BLaER1 treated with 17β-estradiol and CSF1 and Interleukin-3, amounts not matched to agents 10 nM and 100 nM (cell line): ENCODE measurements around the gene CNOT6.
A peak's percentile ranks its signal among the peaks of the same experiment; 100 is the strongest.

ENCODE experiments used
- H3K27ac ChIP-seq, 11 experiments: shearing (Covaris generic); formaldehyde crosslinking; 2 replicates each; pipeline ENCODE4 v1.8.1; 2022
- H3K27me3 ChIP-seq, 11 experiments: shearing (Covaris generic); formaldehyde crosslinking; 2 replicates each; pipeline ENCODE4 v1.8.1; 2022
- H3K36me3 ChIP-seq, 11 experiments: shearing (Covaris generic); formaldehyde crosslinking; 2 replicates each; pipeline ENCODE4 v1.8.1; 2022
- H3K4me1 ChIP-seq, 10 experiments: shearing (Covaris generic); formaldehyde crosslinking; 2 replicates each; pipeline ENCODE4 v1.8.1; 2022
- H3K4me2 ChIP-seq, 11 experiments: shearing (Covaris generic); formaldehyde crosslinking; 2 replicates each; pipeline ENCODE4 v1.8.1; 2022
- H3K4me3 ChIP-seq, 10 experiments: shearing (Covaris generic); formaldehyde crosslinking; 2 replicates each; pipeline ENCODE4 v1.8.1; 2022
- H3K9ac ChIP-seq, 11 experiments: shearing (Covaris generic); formaldehyde crosslinking; 2 replicates each; pipeline ENCODE4 v1.8.1; 2022
- H3K9me3 ChIP-seq, 11 experiments: shearing (Covaris generic); formaldehyde crosslinking; replicated peaks in 1 of 11; 2 replicates each; pipeline ENCODE4 v1.8.1; 2022
- H4K20me1 ChIP-seq, 11 experiments: shearing (Covaris generic); formaldehyde crosslinking; 2 replicates each; pipeline ENCODE4 v1.8.1; 2022
- Cebpa-rat ChIP-seq, 11 experiments: shearing (Covaris generic); IDR thresholded peaks; 2 replicates each; pipeline ENCODE4 v1.8.1; 2022

The CNOT6 gene

DNA sequence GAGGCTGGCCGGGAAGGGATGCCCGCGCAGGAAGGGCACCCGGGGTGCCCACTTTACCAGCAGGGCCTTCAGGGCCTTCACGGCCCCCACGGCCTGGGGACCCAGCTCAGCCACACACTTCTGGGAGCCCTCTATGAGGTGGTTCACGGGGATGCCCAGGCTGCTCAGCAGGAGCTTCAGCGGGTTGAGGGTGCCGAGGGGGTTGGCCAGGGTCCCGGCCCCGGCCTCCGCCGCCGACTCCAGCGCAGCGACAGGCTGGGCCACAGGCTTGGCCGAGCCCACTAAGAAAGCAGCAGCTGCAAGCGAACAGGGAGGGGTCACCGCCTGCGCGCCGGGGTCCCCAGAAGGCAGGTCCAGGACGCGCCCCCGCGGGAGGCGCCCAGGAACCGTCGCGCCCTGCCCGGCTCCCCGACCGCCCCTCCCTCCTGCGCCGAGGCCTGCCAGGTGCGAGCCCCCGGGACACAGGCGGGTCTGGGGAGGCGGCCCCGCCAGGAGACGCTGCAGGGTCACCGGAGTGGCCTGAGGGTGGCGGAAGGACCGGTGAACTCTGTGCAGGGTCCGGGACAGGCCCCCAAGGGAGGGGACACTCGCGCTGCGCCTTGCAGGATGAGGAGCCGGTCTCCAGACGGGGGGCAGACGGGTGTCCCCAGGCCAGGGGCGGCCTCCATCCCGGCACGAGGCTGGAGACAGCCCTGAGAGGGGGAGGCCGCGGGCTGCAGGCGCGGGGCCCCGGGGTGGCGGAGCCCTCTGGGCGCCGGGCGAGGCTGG is 96.5 kb downstream of the CNOT6 start:
- H3K9ac ChIP-seq, result no peak overlapping the region

DNA sequence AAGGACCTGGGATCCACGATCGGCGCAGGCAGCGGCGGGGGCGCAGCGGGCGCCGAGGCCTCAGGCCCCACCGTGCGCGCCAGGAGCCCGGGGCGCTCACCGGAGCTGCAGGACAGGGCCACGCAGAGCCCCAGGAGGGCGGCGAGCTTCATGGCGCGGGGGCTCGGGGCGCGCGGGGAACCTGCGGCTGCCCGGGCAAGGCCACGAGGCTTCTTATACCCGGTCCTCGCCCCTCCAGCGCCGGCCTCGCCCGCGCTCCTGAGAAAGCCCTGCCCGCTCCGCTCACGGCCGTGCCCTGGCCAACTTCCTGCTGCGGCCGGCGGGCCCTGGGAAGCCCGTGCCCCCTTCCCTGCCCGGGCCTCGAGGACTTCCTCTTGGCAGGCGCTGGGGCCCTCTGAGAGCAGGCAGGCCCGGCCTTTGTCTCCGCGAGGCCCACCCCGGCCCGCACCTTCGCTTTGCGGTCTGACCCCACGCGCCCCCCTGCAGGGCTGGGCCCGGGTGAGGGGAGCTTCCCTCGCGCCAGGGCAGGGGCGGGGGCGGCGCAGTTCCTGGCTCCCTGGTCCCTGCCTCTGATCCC is 97.2 kb downstream of the CNOT6 start, which contains the start of gene SCGB3A1:
Gene SCGB3A1 (minus strand): TSS at position 189 of the 577 bp plus-strand sequence. CDS start 37 bp downstream, at position 152.
- no peak within 1 kb of the TSS; a peak in 1 of 20 replicates for H3K4me3 ChIP-seq
- no peak within 1 kb of the TSS for H3K9ac ChIP-seq
- no peaks in the 10 kb centered on the region for H3K36me3 ChIP-seq
- peaks cover 0 to 21% (median 0%) of the 10 kb centered on the region in 11 experiments; a peak in 7 of 22 replicates for H4K20me1 ChIP-seq
- no peak within 1 kb of the TSS for H3K27ac ChIP-seq
- peak within 1 kb of the TSS in 7 of 11 experiments; percentile 15 to 61 (median 30); a peak in 9 of 22 replicates for H3K4me2 ChIP-seq
- H3K9me3 ChIP-seq, result no peaks in the 10 kb centered on the region
- peaks cover 4 to 25% (median 10%) of the 10 kb centered on the region in 10 experiments; a peak in 19 of 20 replicates for H3K4me1 ChIP-seq
- H3K27me3 ChIP-seq, result peaks cover 41 to 58% (median 50%) of the 10 kb centered on the region in 11 experiments
- no peak for TF ChIP-seq Cebpa-rat (IDR thresholded peaks at IDR 0.05)

More for the DNA sequence above, 96.5 kb downstream of the CNOT6 start:
- TF ChIP-seq Cebpa-rat (IDR thresholded peaks at IDR 0.05), result no peak
- Histone ChIP-seq H3K9me3 (no peaks in the 10 kb centered on the region), H3K27me3 (peaks cover 41 to 58% (median 50%) of the 10 kb centered on the region in 11 experiments), H3K27ac (no peak overlapping the region), H3K4me2 (peak overlapping the region in 5 of 11 experiments; percentile 27 to 61 (median 51); a peak in 9 of 22 replicates), H4K20me1 (peaks cover 0 to 21% (median 0%) of the 10 kb centered on the region in 11 experiments; a peak in 7 of 22 replicates), H3K36me3 (no peaks in the 10 kb centered on the region), H3K4me1 (peaks cover 0 to 25% (median 7%) of the 10 kb centered on the region in 10 experiments; a peak in 10 of 20 replicates), H3K4me3 (no peak overlapping the region; a peak in 1 of 20 replicates)

DNA sequence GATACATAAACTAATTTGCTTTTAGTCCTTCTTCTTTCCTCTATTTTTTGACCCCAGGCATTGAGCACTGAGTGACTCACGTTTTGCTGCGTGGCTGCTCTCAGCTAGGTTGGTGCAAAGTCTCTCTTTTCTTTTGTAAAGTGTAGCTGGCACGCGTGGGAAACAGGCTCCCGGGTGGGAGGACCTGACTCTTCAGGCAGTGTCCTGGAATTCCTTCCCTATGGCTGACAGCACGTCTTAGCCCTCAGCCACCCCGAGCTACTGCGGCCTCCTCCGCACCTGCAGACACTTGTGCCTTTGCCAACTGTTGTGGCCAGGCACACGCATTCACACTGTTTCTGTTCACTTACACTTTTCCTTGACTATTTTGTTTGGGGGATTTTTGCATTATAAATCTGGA is 98.0 kb downstream of the CNOT6 start:
- Histone ChIP-seq H3K9me3 (no peaks in the 10 kb centered on the region), H3K4me3 (no peak overlapping the region), H3K27ac (no peak overlapping the region), H3K4me1 (peaks cover 9 to 31% (median 15%) of the 10 kb centered on the region in 10 experiments), H3K9ac (no peak overlapping the region), H4K20me1 (peaks cover 0 to 21% (median 0%) of the 10 kb centered on the region in 11 experiments; a peak in 7 of 22 replicates), H3K4me2 (no peak overlapping the region), H3K36me3 (no peaks in the 10 kb centered on the region), H3K27me3 (peaks cover 41 to 58% (median 50%) of the 10 kb centered on the region in 11 experiments)
- no peak for TF ChIP-seq Cebpa-rat (IDR thresholded peaks at IDR 0.05)

DNA sequence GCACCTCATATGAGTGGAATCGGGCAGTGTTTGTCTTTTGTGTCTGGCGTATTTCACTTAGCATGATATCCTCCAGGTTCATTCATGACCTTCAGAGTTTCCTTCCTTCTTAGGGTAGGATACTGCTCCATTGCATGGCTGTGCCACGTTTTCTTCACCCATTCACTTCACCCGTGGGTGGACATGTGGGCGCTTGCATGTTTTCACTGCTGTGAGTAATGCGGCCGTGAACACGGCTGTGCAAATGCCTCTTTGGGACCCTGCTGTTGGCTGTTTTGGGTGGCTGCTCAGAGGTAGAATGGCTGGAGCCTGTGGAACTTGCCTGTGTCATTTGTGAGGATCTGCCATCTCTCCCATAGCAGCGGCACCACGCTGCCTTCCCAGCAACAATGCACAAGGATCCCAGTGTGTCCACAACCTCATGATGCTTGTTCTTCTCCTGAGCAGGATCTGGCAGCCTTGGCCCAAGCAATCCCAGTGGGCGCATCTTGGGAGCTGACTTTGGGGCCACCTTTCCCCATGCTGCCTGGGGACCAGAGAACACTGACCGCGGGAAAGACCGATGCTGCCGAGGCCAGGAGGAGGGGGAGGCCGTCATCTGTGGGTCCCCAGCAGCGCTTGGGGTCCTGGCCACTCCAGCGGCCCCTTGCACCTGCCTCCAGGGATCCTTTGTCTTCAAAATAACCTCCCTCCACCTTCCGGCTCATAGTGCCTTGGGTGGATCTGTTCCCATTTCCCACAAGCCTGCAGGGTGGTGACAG is 99.4 kb downstream of the CNOT6 start:
- H3K4me3 ChIP-seq, result no peak overlapping the region
- H3K4me1 ChIP-seq, result peaks cover 9 to 32% (median 26%) of the 10 kb centered on the region in 10 experiments; a peak in 19 of 20 replicates
- no peaks in the 10 kb centered on the region for H3K36me3 ChIP-seq
- no peak overlapping the region for H3K9ac ChIP-seq
- TF ChIP-seq Cebpa-rat (IDR thresholded peaks at IDR 0.05), result no peak
- H3K27me3 ChIP-seq, result peaks cover 41 to 53% (median 48%) of the 10 kb centered on the region in 11 experiments
- no peak overlapping the region for H3K4me2 ChIP-seq
- H3K9me3 ChIP-seq, result no peaks in the 10 kb centered on the region
- no peak overlapping the region for H3K27ac ChIP-seq
- H4K20me1 ChIP-seq, result peaks cover 0 to 21% (median 0%) of the 10 kb centered on the region in 11 experiments; a peak in 7 of 22 replicates

DNA sequence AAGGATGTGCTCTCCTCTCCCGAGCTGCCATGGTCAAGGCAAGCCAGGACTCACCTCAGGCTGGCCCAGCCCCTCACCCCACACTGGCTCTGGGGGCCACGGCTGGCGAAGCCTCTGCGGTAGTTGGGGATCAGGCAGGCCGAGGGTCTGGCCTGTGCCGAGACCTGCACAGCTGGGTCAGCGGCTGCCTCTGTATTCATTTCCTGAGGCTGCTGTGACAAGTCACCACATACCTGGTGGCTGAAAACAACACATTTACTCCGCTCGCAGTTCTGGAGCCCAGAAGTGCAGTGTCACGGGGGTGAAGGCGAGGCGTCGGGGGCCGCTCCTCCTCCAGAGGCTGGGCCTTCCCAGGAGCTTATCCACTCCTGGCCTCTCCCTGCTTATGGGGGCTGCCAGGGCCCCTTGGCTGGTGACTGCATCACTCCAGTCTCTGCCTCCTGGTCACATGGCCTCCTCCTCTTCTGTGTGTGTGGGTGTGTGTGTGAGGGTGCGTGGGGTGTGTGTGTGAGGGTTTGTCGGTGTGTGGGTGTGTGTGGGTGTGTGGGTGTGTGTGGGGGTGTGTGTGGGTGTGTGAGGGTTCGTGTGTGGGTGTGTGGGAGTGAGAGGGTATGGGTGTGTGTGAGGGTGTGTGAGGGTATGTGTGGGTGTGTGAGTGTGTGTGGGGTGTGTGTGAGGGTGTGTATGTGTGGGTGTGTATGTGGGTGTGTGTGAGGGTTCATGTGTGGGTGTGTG is 100.3 kb downstream of the CNOT6 start:
- no peak overlapping the region for H3K4me3 ChIP-seq
- H3K4me2 ChIP-seq, result no peak overlapping the region
- no peak for TF ChIP-seq Cebpa-rat (IDR thresholded peaks at IDR 0.05)
- H3K9ac ChIP-seq, result no peak overlapping the region
- H3K27me3 ChIP-seq, result peaks cover 36 to 45% (median 42%) of the 10 kb centered on the region in 11 experiments
- H3K27ac ChIP-seq, result no peak overlapping the region
- H3K9me3 ChIP-seq, result no peaks in the 10 kb centered on the region
- H4K20me1 ChIP-seq, result peaks cover 0 to 21% (median 0%) of the 10 kb centered on the region in 11 experiments; a peak in 7 of 22 replicates
- no peaks in the 10 kb centered on the region for H3K36me3 ChIP-seq
- peaks cover 9 to 39% (median 31%) of the 10 kb centered on the region in 10 experiments; a peak in 19 of 20 replicates for H3K4me1 ChIP-seq

DNA sequence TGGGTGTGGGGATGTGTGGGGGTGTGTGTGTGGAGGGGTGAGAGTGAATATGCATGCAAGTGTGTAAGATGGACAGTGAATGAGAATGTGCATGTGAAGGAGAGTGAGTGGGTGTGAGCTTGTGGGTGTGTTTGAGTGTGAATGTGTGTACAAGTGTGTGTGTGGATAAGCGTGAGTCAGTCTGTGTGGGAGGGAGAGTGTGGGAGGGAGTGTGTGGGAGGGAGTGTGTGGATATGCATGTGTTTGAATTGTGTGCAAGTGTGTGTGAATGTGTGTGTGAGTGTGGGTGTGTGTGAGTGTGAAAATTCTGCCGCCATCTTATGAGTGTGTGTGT is 100.8 kb downstream of the CNOT6 start:
- H3K27me3 ChIP-seq, result peaks cover 30 to 39% (median 36%) of the 10 kb centered on the region in 11 experiments
- H3K9me3 ChIP-seq, result no peaks in the 10 kb centered on the region
- H3K4me1 ChIP-seq, result peaks cover 11 to 44% (median 36%) of the 10 kb centered on the region in 10 experiments; a peak in 19 of 20 replicates
- no peak overlapping the region for H3K9ac ChIP-seq
- H3K27ac ChIP-seq, result no peak overlapping the region
- no peak overlapping the region for H3K4me3 ChIP-seq
- no peaks in the 10 kb centered on the region for H3K36me3 ChIP-seq
- H3K4me2 ChIP-seq, result no peak overlapping the region
- no peak for TF ChIP-seq Cebpa-rat (IDR thresholded peaks at IDR 0.05)
- H4K20me1 ChIP-seq, result peaks cover 0 to 21% (median 0%) of the 10 kb centered on the region in 11 experiments; a peak in 7 of 22 replicates

DNA sequence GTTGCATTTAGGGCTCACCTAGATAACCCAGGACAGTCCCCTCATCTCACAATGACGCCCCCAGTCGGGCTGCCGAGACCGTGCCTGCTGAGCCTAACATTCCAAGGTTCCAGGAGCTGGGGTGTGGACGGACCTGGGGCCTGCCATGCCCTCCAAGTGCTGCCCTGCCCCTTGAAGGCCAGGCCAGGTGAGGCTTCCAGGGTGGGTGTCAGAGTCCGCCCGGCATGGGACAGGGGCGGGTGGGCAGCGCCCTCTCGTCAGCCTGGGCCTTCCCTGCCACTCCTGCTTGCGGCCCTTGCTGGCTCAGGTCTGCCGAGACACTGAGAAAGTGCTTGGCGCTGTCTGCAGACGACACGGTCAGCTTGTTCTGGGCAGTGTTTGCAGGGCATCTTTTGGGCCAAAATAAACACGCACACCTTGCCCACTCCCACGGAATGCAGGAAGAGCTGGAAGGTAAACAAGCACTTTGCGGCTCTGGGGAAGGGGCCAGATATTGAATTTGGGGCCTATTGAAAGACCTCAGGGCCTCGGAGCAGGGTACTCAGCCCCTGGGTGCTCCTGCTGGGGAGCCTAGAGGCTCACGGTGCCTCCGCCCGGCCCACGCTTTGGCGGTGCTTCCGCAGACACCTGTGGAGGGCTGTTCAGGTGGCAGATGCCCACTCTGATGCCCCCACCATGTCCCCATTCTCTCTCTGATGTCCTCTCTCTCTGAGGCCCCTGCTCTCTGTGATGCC is 101.4 kb downstream of the CNOT6 start:
- no peak for TF ChIP-seq Cebpa-rat (IDR thresholded peaks at IDR 0.05)
- no peak overlapping the region for H3K27ac ChIP-seq
- no peaks in the 10 kb centered on the region for H3K9me3 ChIP-seq
- no peak overlapping the region for H3K4me3 ChIP-seq
- H3K4me1 ChIP-seq, result peaks cover 12 to 50% (median 41%) of the 10 kb centered on the region in 10 experiments; a peak in 19 of 20 replicates
- no peaks in the 10 kb centered on the region for H3K36me3 ChIP-seq
- H3K4me2 ChIP-seq, result no peak overlapping the region
- peaks cover 0 to 17% (median 0%) of the 10 kb centered on the region in 11 experiments; a peak in 7 of 22 replicates for H4K20me1 ChIP-seq
- H3K27me3 ChIP-seq, result peaks cover 25 to 34% (median 31%) of the 10 kb centered on the region in 11 experiments
- no peak overlapping the region for H3K9ac ChIP-seq
